ENCODE data around the gene FBXO42.

GRCh38 chr1:16367968-16368890 lies 15.9 kb upstream of the FBXO42 start:
- no peak for TF ChIP-seq POLR2AphosphoS5 (IDR thresholded peaks at IDR 0.05; ENCODE audit: borderline replicate concordance, low read depth, low read length)
- no peak for TF ChIP-seq EZH2 (IDR thresholded peaks at IDR 0.05)
- no peak for TF ChIP-seq FOXP2 (optimal IDR thresholded peaks at IDR 0.05; ENCODE audit: control extremely low read depth, extremely low read length, insufficient read depth)
